GM12878 (cell line): ENCODE results near the gene RFC4. TPM values are rescaled to one million over a fixed set of nuclear protein-coding genes. Genes with fewer than 3 reads are reported as not detected.

Source experiments
- ATAC-seq: fragments of 200-7000 bp; cut with Tn5 transposase; 3 replicates; pipeline ENCODE4 v1.9.1; 2020; ENCODE audit warnings: mild to moderate bottlenecking, moderate library complexity
- BruUV-seq: library from RNA; stranded (reverse); fragments of 400-500 nt; replicated peaks from 2 replicates; lab custom pipeline; 2021; lab: Mats Ljungman, UMichigan
- CTCF ChIA-PET: fragments of 300-600 bp; sonication (Branson Sonifier 250); formaldehyde crosslinking; extraction: SDS; loops from one replicate; lab custom pipeline; 2021; ENCODE audit warnings: inconsistent platforms; lab: Yijun Ruan, JAX
- POLR2A ChIA-PET: fragments of 350-600 bp; formaldehyde crosslinking; extraction: SDS; loops from one replicate; lab custom pipeline; 2021; ENCODE audit warnings: inconsistent platforms; lab: Charles Lee
- RAD21 ChIA-PET: fragments of 300-600 bp; sonication (Branson Sonifier 250); formaldehyde crosslinking; loops from one replicate; lab custom pipeline; 2023; ENCODE audit warnings: antibody characterized with exemption; ENCODE audit not compliant: unreplicated experiment; lab: Charles Lee
- SMC1A ChIA-PET: fragments of 300-600 bp; sonication (Branson Sonifier 250); formaldehyde crosslinking; loops from one replicate; lab custom pipeline; 2023; ENCODE audit not compliant: unreplicated experiment, uncharacterized antibody; lab: Charles Lee
- DNase-seq: peaks from one replicate; pipeline ENCODE4 v3.0.0-alpha.2; 2011; ENCODE audit warnings: low read depth, low spot score
- FAIRE-seq: peaks from 3 replicates; lab custom pipeline; 2011; peaks lifted over from hg19 to GRCh38; lab: Jason Lieb, UNC
- H2AFZ ChIP-seq: 2 replicates; pipeline ENCODE4 v1.6.0; 2011; ENCODE audit warnings: low read depth, low read length, control low read depth; ENCODE audit not compliant: control insufficient read depth
- H3K27ac ChIP-seq: 2 replicates; pipeline ENCODE4 v1.5.1; 2011; ENCODE audit warnings: control low read depth; ENCODE audit not compliant: control insufficient read depth, insufficient read depth
- H3K27me3 ChIP-seq, 2 experiments: replicated peaks in 1 of 2; 2 replicates each; pipeline versions ENCODE4 v1.6.0 to v1.6.1; 2011; ENCODE audit warnings: low read length in 1 of 2; ENCODE audit not compliant: control insufficient read depth in 2 of 2, insufficient read depth in 2 of 2
- H3K36me3 ChIP-seq, 2 experiments: 2 replicates each; pipeline ENCODE4 v1.5.1; 2011; ENCODE audit warnings: low read length in 1 of 2; ENCODE audit not compliant: control insufficient read depth in 2 of 2, insufficient read depth in 2 of 2
- H3K4me1 ChIP-seq: 2 replicates; pipeline ENCODE4 v1.6.1; 2011; ENCODE audit warnings: mild to moderate bottlenecking, low read length, moderate library complexity, mixed read lengths; ENCODE audit not compliant: control insufficient read depth, insufficient read depth
- H3K4me2 ChIP-seq: 2 replicates; pipeline ENCODE4 v1.6.0; 2011; ENCODE audit warnings: control low read depth; ENCODE audit not compliant: control insufficient read depth, insufficient read depth
- H3K4me3 ChIP-seq: fragments of 200-600 bp; sonication (generic); 2 replicates; pipeline ENCODE4 v1.5.1; 2016
- H3K79me2 ChIP-seq: 2 replicates; pipeline ENCODE4 v1.6.0; 2011; ENCODE audit warnings: low read length; ENCODE audit not compliant: control insufficient read depth, insufficient read depth
- H3K9ac ChIP-seq: 2 replicates; pipeline ENCODE4 v1.8.0; 2011; ENCODE audit warnings: low read length, control low read depth, mixed read lengths; ENCODE audit not compliant: control insufficient read depth, insufficient read depth
- H3K9me3 ChIP-seq: replicated peaks from 3 replicates; pipeline ENCODE4 v1.5.1; 2011; ENCODE audit warnings: mild to moderate bottlenecking, low read length; ENCODE audit not compliant: control insufficient read depth, insufficient read depth
- H4K20me1 ChIP-seq: 2 replicates; pipeline ENCODE4 v1.6.0; 2011; ENCODE audit not compliant: control insufficient read depth, insufficient read depth
- CBX3 ChIP-seq: fragments of 200-600 bp; sonication (generic); IDR thresholded peaks from 2 replicates; pipeline ENCODE4 v1.6.1; 2016; ENCODE audit warnings: low read depth, borderline replicate concordance
- CHD1 ChIP-seq: IDR thresholded peaks from 2 replicates; pipeline ENCODE4 v1.6.1; 2012; ENCODE audit warnings: low read depth, low read length, improper control_type of control experiment
- IRF4 ChIP-seq: IDR thresholded peaks from 2 replicates; pipeline ENCODE4 v1.6.1; 2011; ENCODE audit warnings: low read depth, low read length
- MEF2A ChIP-seq: IDR thresholded peaks from 2 replicates; pipeline ENCODE4 v1.6.1; 2011; ENCODE audit warnings: low read depth, mild to moderate bottlenecking, low read length, moderate library complexity; ENCODE audit not compliant: insufficient read depth
- MEF2B ChIP-seq: fragments of 450-650 bp; IDR thresholded peaks from 2 replicates; pipeline ENCODE4 v1.6.1; 2018; ENCODE audit warnings: mild to moderate bottlenecking, moderate library complexity; ENCODE audit not compliant: partially characterized antibody, poor library complexity, severe bottlenecking
- RB1 ChIP-seq: fragments of 450-650 bp; formaldehyde crosslinking; IDR thresholded peaks from 2 replicates; pipeline ENCODE4 v1.6.1; 2017; ENCODE audit warnings: mild to moderate bottlenecking, borderline replicate concordance
- SKIL ChIP-seq: fragments of 450-650 bp; IDR thresholded peaks from 2 replicates; pipeline ENCODE4 v1.6.1; 2017; ENCODE audit warnings: mild to moderate bottlenecking, low read depth, inconsistent platforms; ENCODE audit not compliant: poor library complexity, severe bottlenecking
- STAT3 ChIP-seq: IDR thresholded peaks from 2 replicates; pipeline ENCODE4 v1.6.1; 2011; ENCODE audit warnings: low read depth, low read length, improper control_type of control experiment
- ZBTB4 ChIP-seq: fragments of 450-650 bp; formaldehyde crosslinking; IDR thresholded peaks from 2 replicates; pipeline ENCODE4 v1.4.0; 2022; ENCODE audit warnings: mild to moderate bottlenecking, moderate library complexity
- WGBS: methylation state at CpG from one replicate; pipeline ENCODE4 v1.1.6; 2016; ENCODE audit warnings: low lambda C conversion rate; ENCODE audit not compliant: insufficient replicate concordance, insufficient coverage; ENCODE audit errors: missing lambda C conversion rate; 5-methylcytosine and 5-hydroxymethylcytosine counted together
- in situ Hi-C: fragments of 300-500 bp; cut with MboI; formaldehyde crosslinking; loops from 9 replicates; pipeline ENCODE4 v1.14.3; 2018; ENCODE audit warnings: mixed read lengths
- intact Hi-C: fragments of 100-400 bp; cut with micrococcal nuclease; formaldehyde crosslinking; loops from one replicate; pipeline ENCODE4 v1.14.2; 2022; ENCODE audit not compliant: unreplicated experiment
- polyA plus RNA-seq, 11 experiments: library from polyadenylated mRNA; depleted of rRNA in 4 of 11; unstranded in 6 of 11; stranded (reverse) in 5 of 11; fragments of >200 nt; fragmentation: Nextera tagmentation in 4 of 11; fragmentation: Illumina TruSeq in 1 of 11; extraction: Ambion mirVana in 4 of 11; extraction: Trizol in 1 of 11; gene quantifications; 1 replicate in 1 of 11; 2 replicates in 10 of 11; pipeline versions ENCODE4 v1.2.1 to v1.2.3, GENCODE V29; 2011 to 2016; ENCODE audit warnings: inconsistent platforms in 2 of 11, missing spikeins in 2 of 11, low read depth in 1 of 11
- total RNA-seq, 4 experiments: library from RNA; depleted of rRNA in 3 of 4; stranded (reverse); fragments of >200 nt in 3 of 4; fragmentation: Illumina TruSeq in 1 of 4; extraction: Trizol in 1 of 4; gene quantifications; 2 replicates each; pipeline versions ENCODE4 v1.2.1 to v1.2.3, GENCODE V29; 2013 to 2021
- TF ChIP-seq, protein P1 (sequence below): IDR thresholded peaks from 2 replicates; pipeline ENCODE4 v1.6.1; 2012; ENCODE audit warnings: low read depth, low read length, improper control_type of control experiment

The RFC4 gene
- total and polyA plus RNA-seq, 10 of the 15 experiments (the other 5 are each of a cell fraction or from before 2014, with no cell fraction given), result 49.1 to 144 (median 112) TPM

GRCh38 chr3:186826976-186827857 is 20.9 kb upstream of the RFC4 start:
- ChIA-PET RAD21 (interaction anchor here (0.8 to 1.1 kb wide), 5 partner anchors 22 to 332 kb away, joined by 3 to 4 read pairs (median 3); no protein-coding TSS in a partner anchor), SMC1A (interaction anchor here (1.0 to 1.5 kb wide), 4 partner anchors 22 to 337 kb away, joined by 3 to 6 read pairs (median 3); no protein-coding TSS in a partner anchor), CTCF (interaction anchor here (0.7 to 1.5 kb wide), 4 partner anchors 8 to 913 kb away, joined by 3 to 5 read pairs (median 4); no protein-coding TSS in a partner anchor), POLR2A (interaction anchor here (1.0 kb wide), 1 partner anchor 132 kb away, joined by 3 read pairs; no protein-coding TSS in a partner anchor)
- Histone ChIP-seq H3K4me2 (peak overlapping the region; percentile 92), H3K79me2 (no peaks in the 10 kb centered on the region), H3K27me3 (peaks cover 14 to 22% of the 10 kb centered on the region in 2 experiments), H3K27ac (no peak overlapping the region), H2AFZ (peak overlapping the region; percentile 78), H3K4me3 (peak overlapping the region; percentile 76; the same call in 1 of the 2 replicates), H3K9ac (peak overlapping the region; percentile 45; the same call in 1 of the 2 replicates), H3K36me3 (no peaks in the 10 kb centered on the region), H4K20me1 (0 out of 2 replicates have a peak, but pooled peaks cover 4% of the 10 kb centered on the region), H3K4me1 (no peaks in the 10 kb centered on the region), H3K9me3 (no peaks in the 10 kb centered on the region)
- in situ Hi-C loops, result no loop called here
- FAIRE-seq (no peak), ATAC-seq (peak; percentile 94), DNase-seq (no peak)
- BruUV-seq, result no TSS peak
- intact Hi-C loops, result no loop called here
- WGBS, result 5% methylated on average over 67 of the region's 80 CpGs
- TF ChIP-seq, protein P1, sequence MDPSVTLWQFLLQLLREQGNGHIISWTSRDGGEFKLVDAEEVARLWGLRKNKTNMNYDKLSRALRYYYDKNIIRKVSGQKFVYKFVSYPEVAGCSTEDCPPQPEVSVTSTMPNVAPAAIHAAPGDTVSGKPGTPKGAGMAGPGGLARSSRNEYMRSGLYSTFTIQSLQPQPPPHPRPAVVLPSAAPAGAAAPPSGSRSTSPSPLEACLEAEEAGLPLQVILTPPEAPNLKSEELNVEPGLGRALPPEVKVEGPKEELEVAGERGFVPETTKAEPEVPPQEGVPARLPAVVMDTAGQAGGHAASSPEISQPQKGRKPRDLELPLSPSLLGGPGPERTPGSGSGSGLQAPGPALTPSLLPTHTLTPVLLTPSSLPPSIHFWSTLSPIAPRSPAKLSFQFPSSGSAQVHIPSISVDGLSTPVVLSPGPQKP, result no peak
- TF ChIP-seq MEF2B (no peak), CBX3 (no peak), ZBTB4 (CRISPR knock-in tag) (no peak), MEF2A (no peak), IRF4 (no peak), RB1 (0 out of 2 replicates have a peak, but pooled peaks have one; percentile 40), CHD1 (no peak), STAT3 (no peak), SKIL (no peak)
